Glutamatergic neuron (in vitro differentiated cells): ENCODE results near the gene PTPN11. TPM values are rescaled to one million over a fixed set of nuclear protein-coding genes. Genes with fewer than 3 reads are reported as not detected.
"Not testable (repeated sequence)": the region's sequence is repeated elsewhere in the genome, so short reads cannot be mapped to it uniquely, and the experiment has no call there.

Experiments used
- DNase-seq: peaks from one replicate; pipeline ENCODE4 v3.0.0; 2022
- H3K27ac Mint-ChIP-seq: one replicate; pipeline ENCODE4 v1.8.0; 2020; ENCODE audit warnings: mild to moderate bottlenecking, mixed read lengths, inconsistent platforms; ENCODE audit not compliant: unreplicated experiment
- H3K27me3 Mint-ChIP-seq: one replicate; pipeline ENCODE4 v1.8.0; 2020; ENCODE audit warnings: mild to moderate bottlenecking, moderate library complexity, mixed read lengths, inconsistent platforms; ENCODE audit not compliant: unreplicated experiment
- H3K36me3 Mint-ChIP-seq: one replicate; pipeline ENCODE4 v1.8.0; 2020; ENCODE audit warnings: mild to moderate bottlenecking, mixed read lengths, inconsistent platforms; ENCODE audit not compliant: unreplicated experiment
- H3K4me1 Mint-ChIP-seq: one replicate; pipeline ENCODE4 v1.8.0; 2020; ENCODE audit warnings: mild to moderate bottlenecking, low read depth, mixed read lengths, inconsistent platforms; ENCODE audit not compliant: unreplicated experiment
- H3K4me3 Mint-ChIP-seq: one replicate; pipeline ENCODE4 v1.8.0; 2020; ENCODE audit warnings: mild to moderate bottlenecking, mixed read lengths, inconsistent platforms; ENCODE audit not compliant: unreplicated experiment
- H3K9me3 Mint-ChIP-seq: one replicate; pipeline ENCODE4 v1.8.0; 2020; ENCODE audit warnings: mild to moderate bottlenecking, moderate library complexity, mixed read lengths, inconsistent platforms; ENCODE audit not compliant: unreplicated experiment
- total RNA-seq: library from RNA; stranded (reverse); fragmentation: NEBNext Ultra II Directional; extraction: Animal tissue kit (Norgen Biotek cat#: 25700); gene quantifications from one replicate; pipeline ENCODE4 v1.2.1, GENCODE V29; 2021; ENCODE audit not compliant: unreplicated experiment
- TF ChIP-seq, protein P1 (sequence below): fragments of 200-600 bp; sonication (generic); IDR thresholded peaks from one replicate; pipeline ENCODE4 v1.5.0; 2021; ENCODE audit not compliant: partially characterized antibody, unreplicated experiment

Gene PTPN11
- total RNA-seq, 1 donor from 2014 or later, result 68.7 TPM

DNA sequence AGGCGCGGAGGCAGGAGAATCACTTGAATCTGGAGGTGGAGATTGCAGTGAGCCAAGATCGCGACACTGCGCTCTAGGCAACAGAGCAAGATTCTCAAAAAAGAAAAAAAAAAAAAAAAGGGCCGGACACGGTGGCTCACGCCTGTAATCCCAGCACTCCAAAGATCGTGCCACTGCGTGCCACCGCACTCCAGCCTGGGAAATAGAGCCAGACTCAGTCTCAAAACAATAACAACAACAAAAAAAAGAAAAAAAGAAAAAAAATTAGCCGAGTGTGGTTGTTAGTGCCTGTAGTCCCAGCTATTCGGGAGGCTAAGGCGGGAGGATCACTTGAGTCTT is 8.9 kb upstream of the PTPN11 start:
- TF ChIP-seq, protein P1, sequence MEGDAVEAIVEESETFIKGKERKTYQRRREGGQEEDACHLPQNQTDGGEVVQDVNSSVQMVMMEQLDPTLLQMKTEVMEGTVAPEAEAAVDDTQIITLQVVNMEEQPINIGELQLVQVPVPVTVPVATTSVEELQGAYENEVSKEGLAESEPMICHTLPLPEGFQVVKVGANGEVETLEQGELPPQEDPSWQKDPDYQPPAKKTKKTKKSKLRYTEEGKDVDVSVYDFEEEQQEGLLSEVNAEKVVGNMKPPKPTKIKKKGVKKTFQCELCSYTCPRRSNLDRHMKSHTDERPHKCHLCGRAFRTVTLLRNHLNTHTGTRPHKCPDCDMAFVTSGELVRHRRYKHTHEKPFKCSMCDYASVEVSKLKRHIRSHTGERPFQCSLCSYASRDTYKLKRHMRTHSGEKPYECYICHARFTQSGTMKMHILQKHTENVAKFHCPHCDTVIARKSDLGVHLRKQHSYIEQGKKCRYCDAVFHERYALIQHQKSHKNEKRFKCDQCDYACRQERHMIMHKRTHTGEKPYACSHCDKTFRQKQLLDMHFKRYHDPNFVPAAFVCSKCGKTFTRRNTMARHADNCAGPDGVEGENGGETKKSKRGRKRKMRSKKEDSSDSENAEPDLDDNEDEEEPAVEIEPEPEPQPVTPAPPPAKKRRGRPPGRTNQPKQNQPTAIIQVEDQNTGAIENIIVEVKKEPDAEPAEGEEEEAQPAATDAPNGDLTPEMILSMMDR, result no peak
- Mint-ChIP-seq H3K27ac (peak overlapping the region; percentile 100), H3K9me3 (peaks cover 5% of the 10 kb centered on the region), H3K27me3 (peaks cover 2% of the 10 kb centered on the region), H3K4me3 (peak overlapping the region; percentile 97), H3K4me1 (peaks cover 7% of the 10 kb centered on the region), H3K36me3 (no peaks in the 10 kb centered on the region)
- no peak for DNase-seq

DNA sequence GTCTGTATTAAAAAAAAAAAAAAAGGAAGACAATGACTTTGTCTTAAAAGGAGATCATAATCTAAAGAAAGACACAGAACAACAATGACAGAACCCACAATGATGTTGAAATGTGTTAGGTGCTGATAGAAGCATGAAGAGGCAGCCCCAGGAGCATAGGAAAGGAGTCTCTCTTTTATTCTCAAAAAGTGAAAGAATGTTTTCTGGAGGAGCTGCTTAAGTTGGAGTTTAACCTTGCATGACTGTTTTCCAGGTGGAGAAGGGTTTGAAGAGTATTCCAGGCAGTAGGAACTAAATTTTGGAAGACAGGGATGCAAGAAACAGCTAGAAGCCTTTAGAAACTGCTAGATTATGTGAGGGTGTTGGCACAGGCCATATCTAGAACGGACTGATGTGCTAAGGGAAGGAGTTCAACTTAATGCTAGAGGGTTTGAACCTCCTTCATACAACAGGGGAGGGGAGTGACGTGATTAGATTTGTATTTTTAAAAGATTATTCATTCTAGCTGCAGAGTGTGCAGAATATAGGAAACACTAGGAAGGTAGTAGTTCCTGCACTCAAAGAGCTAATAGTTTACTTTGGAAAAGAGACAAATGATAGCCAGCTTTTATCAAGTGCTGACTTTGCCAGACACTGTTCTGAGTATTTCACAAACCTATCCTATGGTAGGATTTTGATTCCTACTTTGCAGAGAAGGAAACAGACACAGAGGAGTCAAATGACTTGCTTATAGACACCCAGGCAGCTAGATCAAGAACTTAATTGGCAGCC is 4.7 kb upstream of the PTPN11 start:
- TF ChIP-seq, protein P1, result no peak
- Mint-ChIP-seq H3K36me3 (no peaks in the 10 kb centered on the region), H3K27me3 (peaks cover 2% of the 10 kb centered on the region), H3K27ac (no peak overlapping the region), H3K4me3 (no peak overlapping the region), H3K9me3 (peaks cover 5% of the 10 kb centered on the region), H3K4me1 (peaks cover 2% of the 10 kb centered on the region)
- DNase-seq, result no peak

- H3K27me3 Mint-ChIP-seq, DNase-seq, H3K36me3 Mint-ChIP-seq, H3K4me3 Mint-ChIP-seq, H3K4me1 Mint-ChIP-seq, H3K27ac Mint-ChIP-seq, H3K9me3 Mint-ChIP-seq: not testable (repeated sequence)
These were observed 3.3 kb upstream of the PTPN11 start for GRCh38 chr12:112415457-112415856.

DNA sequence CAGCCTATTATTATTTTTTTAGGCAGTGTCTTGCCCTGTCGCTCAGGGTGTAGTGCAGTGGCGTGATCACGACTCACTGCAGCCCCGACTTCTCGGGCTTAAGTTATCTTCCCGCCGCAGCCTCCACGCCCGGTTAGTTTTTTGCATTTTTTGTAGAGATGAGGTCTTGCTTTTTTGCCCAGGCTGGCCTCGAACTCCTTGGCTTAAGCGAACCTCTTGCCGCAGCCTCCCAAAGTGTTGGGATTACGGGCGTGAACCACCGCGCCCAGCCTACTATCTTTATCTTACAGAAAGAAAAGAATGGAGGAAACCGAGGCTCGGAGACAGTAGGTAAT is 507 bp upstream of the PTPN11 start:
- Mint-ChIP-seq H3K27me3 (no peaks in the 10 kb centered on the region), H3K4me3 (peak overlapping the region; percentile 91)

GRCh38 chr12:112419297-112420133 is 768 bp downstream of the PTPN11 start:
- TF ChIP-seq, protein P1, result peak; percentile 31
- no peaks in the 10 kb centered on the region for H3K9me3 Mint-ChIP-seq
- no peaks in the 10 kb centered on the region for H3K27me3 Mint-ChIP-seq
- peak overlapping the region; percentile 94 for H3K4me3 Mint-ChIP-seq
- H3K27ac Mint-ChIP-seq, result peak overlapping the region; percentile 83
- peaks cover 2% of the 10 kb centered on the region for H3K4me1 Mint-ChIP-seq
- DNase-seq, result no peak
- no peaks in the 10 kb centered on the region for H3K36me3 Mint-ChIP-seq

More for the DNA sequence above, 507 bp upstream of the PTPN11 start:
- TF ChIP-seq, protein P1, result no peak
- H3K36me3 Mint-ChIP-seq, result no peaks in the 10 kb centered on the region
- no peaks in the 10 kb centered on the region for H3K9me3 Mint-ChIP-seq
- peaks cover 2% of the 10 kb centered on the region for H3K4me1 Mint-ChIP-seq
- peak overlapping the region; percentile 88 for H3K27ac Mint-ChIP-seq
- no peak for DNase-seq
